Hepatocyte (in vitro differentiated cells): Measurements from ENCODE around the gene KNCN.

Experiments used
- CTCF ChIP-seq: fragments of 200-600 bp; sonication (generic); IDR thresholded peaks from 2 replicates; pipeline ENCODE4 v1.5.1; 2016; ENCODE audit warnings: antibody characterized with exemption, mild to moderate bottlenecking; ENCODE audit not compliant: poor library complexity
- EZH2 ChIP-seq: fragments of 200-600 bp; sonication (generic); IDR thresholded peaks from 2 replicates; pipeline ENCODE4 v1.6.1; 2016; ENCODE audit warnings: antibody characterized with exemption, mild to moderate bottlenecking, borderline replicate concordance
- EZH2phosphoT487 ChIP-seq: fragments of 200-600 bp; sonication (generic); IDR thresholded peaks from one replicate; pipeline ENCODE4 v1.6.1; 2018; ENCODE audit warnings: antibody characterized with exemption, mild to moderate bottlenecking, low read depth, moderate library complexity; ENCODE audit not compliant: unreplicated experiment, severe bottlenecking

- TF ChIP-seq CTCF (no peak), EZH2phosphoT487 (no peak), EZH2 (no peak)
Measured at GRCh38 chr1:46576596-46576995, 25.1 kb upstream of the KNCN start.
